Body of pancreas (tissue), 4 donors: ENCODE data around the gene KCNJ18.
"Not testable (repeated sequence)": the region's sequence is repeated elsewhere in the genome, so short reads cannot be mapped to it uniquely, and the experiment has no call there.

Experiments
- POLR2A ChIP-seq, 3 donors: fragments of 450-650 bp; IDR thresholded peaks; one replicate each; pipeline ENCODE4 v1.6.1; 2016; ENCODE audit warnings: antibody characterized with exemption in 3 of 3, mild to moderate bottlenecking in 2 of 3
- TF ChIP-seq, protein P1 (sequence below), 7 experiments: fragments of 450-650 bp in 4 of 7; fragments of 200-600 bp in 3 of 7; sonication (generic) in 3 of 7; IDR thresholded peaks; one replicate each; pipeline ENCODE4 v1.5.1; 2016 to 2019; ENCODE audit warnings: antibody characterized with exemption in 7 of 7

- TF ChIP-seq, protein P1, sequence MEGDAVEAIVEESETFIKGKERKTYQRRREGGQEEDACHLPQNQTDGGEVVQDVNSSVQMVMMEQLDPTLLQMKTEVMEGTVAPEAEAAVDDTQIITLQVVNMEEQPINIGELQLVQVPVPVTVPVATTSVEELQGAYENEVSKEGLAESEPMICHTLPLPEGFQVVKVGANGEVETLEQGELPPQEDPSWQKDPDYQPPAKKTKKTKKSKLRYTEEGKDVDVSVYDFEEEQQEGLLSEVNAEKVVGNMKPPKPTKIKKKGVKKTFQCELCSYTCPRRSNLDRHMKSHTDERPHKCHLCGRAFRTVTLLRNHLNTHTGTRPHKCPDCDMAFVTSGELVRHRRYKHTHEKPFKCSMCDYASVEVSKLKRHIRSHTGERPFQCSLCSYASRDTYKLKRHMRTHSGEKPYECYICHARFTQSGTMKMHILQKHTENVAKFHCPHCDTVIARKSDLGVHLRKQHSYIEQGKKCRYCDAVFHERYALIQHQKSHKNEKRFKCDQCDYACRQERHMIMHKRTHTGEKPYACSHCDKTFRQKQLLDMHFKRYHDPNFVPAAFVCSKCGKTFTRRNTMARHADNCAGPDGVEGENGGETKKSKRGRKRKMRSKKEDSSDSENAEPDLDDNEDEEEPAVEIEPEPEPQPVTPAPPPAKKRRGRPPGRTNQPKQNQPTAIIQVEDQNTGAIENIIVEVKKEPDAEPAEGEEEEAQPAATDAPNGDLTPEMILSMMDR (IDR thresholded peaks at IDR 0.05): not testable (repeated sequence)
- not testable (repeated sequence) for TF ChIP-seq POLR2A (IDR thresholded peaks at IDR 0.05)
Observed at GRCh38 chr17:21702940-21703640, 10.8 kb downstream of the KCNJ18 start.
